H54 (cell line): Measurements from ENCODE around the gene FAM107B.

ENCODE experiments used
- DNase-seq: peaks from one replicate; pipeline ENCODE4 v3.0.0; 2011; ENCODE audit warnings: low spot score, mixed read lengths; ENCODE audit not compliant: insufficient read length
- FAIRE-seq: peaks from 3 replicates; lab custom pipeline; 2011; peaks lifted over from hg19 to GRCh38; lab: Jason Lieb, UNC
- POLR2A ChIP-seq: IDR thresholded peaks from 2 replicates; pipeline ENCODE4 v1.6.1; 2011; ENCODE audit warnings: low read depth, mild to moderate bottlenecking, low read length

FAM107B gene

DNA sequence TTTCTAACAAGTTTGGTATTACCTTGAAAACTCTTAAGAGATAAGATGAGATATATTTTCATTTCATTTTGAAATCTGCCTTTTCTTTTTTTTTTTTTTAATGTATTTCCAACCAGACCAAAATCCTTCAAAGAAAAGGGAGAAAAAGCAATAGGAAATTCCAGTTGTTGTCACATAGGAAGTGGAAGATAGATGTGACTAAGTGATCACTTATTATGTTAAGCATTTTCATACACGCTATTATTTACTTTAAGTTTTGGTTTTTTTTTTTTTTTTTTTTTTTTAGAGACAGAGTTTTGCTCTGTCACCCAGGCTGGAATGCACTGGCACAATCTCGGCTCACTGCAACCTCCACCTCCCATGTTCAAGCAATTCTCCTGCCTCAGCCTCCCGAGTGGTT lies 246.8 kb downstream of the FAM107B start:
- no peak for DNase-seq
- TF ChIP-seq POLR2A, result no peak
- FAIRE-seq, result no peak

DNA sequence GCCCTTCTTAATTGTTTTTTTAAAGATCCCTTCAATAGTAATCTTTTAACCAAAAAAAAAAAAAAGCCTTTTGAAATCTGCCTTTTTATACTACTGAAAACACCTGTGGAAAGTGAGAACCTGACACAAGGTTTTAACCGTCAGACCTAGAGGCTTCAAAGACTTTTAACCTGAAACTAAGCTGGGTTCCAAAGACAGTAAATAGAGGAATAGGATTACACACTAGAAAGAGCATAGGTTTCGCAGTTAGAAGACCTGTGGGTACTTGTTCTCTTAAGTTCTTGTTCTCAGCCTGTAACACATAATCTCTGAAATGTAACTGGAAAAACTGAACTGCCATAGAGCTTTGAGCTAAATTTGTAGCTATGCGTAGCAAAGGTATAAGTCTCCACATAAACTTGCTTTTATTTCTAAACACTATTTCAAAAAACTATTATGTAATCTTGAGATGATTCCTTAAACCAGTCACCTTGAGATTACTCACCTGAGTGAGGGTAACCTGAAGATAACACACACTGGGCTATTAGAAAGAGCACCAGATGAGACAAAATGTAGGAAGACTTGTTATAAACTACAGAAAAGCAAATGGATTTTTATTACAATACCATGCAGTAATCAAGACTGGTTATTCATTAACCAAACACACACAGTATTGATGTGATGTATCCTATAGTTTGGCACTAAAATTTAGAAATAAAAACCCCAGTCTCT lies 247.4 kb downstream of the FAM107B start:
- no peak for TF ChIP-seq POLR2A
- FAIRE-seq, result no peak

DNA sequence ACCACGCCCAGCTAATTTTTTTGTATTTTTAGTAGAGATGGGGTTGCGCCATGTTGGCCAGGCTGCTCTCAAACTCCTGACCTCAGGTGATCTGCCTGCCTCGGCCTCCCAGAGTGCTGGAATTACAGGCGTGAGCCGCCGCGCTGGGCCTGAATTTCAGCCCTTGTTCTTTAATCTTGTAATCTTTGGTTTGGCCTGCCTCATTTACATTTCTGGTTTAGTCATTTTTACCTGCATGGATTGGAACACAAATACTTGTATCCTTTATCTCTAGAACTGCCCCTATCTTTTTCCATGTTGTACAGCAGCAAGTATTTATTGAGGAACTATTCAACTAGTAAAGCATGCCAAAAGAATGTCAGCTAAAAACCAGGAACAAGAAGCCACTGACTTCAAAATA lies 248.4 kb downstream of the FAM107B start:
- FAIRE-seq (no peak), DNase-seq (no peak)
- no peak for TF ChIP-seq POLR2A

More for the DNA sequence above, 247.4 kb downstream of the FAM107B start:
- DNase-seq, result no peak

DNA sequence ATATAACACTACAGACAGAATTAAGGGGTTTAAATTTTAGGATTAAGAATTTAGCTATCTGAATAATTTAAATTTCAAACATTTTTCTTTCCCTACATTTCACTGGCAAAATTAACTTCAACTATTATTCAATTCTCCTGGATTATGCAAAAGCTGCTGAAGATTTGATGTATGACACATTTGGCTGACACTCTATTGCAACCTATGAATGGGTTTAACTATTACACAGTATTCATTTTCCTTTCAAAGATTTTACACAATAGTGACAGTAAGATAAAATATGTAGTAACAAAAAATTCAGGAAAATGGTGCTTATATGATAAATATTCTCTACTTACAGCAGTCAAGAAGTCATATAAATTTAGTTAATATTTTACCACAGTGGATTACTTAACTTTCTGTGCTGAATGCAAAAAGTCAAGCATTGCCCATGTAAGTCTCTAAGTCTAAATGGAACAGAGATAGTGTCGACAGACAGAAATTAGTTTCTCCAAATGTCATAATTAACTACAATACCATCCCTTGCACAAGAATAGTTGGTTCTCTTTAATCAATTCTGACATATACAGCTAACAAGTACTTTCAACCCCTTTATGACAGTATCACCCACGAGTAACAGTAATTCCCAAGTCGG lies 249.9 kb downstream of the FAM107B start:
- FAIRE-seq (no peak), DNase-seq (no peak)
- no peak for TF ChIP-seq POLR2A

DNA sequence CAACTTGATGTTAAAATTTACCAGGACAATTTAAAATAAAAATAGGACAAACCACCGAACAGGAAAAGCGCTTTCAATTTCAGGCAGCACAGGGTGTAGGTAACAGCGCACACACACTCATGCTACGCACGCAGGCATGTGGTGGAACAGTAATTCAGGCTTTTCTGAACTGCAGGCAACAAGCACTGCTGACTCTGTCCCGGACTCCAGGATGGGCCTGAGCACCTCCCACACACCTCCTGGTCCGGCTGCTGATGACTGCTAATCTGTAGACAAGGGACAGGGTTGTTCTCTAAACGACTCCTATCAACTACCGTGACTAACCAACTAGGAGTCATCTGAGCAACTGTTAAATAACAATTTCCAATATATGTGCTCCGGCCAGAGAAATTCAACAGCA lies 251.4 kb downstream of the FAM107B start:
- no peak for FAIRE-seq
- DNase-seq, result no peak
- TF ChIP-seq POLR2A, result no peak

DNA sequence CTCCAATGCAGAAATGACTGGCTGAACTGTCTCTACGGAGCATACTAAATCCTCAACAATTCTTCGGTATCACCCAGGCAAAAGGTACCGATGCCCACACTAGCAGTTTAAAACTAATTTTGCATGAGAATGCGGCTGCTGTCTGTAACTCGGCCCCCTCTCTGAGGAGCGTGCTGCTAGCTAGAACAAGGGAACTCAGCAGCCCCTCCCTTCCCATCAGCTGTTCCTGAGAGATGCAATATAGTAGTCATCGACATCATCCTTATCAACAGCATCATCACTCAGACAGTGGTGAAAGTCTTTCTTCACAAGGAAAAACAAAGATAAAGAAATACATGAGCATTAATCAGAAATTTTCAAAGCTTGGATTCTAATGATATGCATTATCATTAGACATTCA lies 254.9 kb downstream of the FAM107B start:
- no peak for TF ChIP-seq POLR2A
- no peak for FAIRE-seq
- no peak for DNase-seq

DNA sequence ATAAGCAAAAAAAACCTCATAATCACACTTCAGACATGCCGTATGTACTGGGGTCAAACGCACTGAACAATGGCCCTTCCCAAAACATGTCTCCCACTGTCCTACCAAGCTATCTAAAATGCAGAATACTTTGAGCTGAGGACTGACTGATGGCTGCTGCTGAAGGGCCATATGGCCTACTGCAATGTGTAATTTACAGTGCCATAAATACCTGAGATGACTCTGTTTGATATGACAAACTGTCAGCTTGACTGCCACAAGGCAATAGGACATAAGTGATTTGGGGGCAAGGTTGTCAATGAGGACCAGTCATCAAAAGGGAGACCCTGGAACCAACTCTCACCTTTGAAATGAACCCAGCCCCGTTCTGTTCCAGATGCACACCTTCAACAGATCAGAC lies 256.5 kb downstream of the FAM107B start:
- no peak for TF ChIP-seq POLR2A
- FAIRE-seq, result no peak
- DNase-seq, result no peak

DNA sequence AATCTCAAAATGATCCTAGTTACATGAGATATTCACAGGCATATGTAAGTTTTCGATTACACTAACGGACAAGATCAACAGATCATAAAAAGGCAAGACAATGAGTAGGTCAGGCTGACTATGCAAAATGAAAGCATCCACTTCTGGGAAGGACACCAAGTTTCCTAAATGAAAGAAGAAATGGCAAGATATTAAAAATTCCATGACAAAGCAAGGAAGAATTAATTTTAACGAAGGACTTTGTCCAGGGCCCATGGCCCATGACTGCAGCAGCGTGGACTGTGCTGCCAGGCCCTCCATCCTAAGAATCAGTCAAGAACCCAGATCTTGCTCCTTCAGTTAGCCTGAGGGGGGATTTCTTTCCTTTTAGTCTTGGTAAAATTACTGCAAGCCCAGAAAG lies 261.6 kb downstream of the FAM107B start:
- no peak for TF ChIP-seq POLR2A
- FAIRE-seq (no peak), DNase-seq (no peak)

DNA sequence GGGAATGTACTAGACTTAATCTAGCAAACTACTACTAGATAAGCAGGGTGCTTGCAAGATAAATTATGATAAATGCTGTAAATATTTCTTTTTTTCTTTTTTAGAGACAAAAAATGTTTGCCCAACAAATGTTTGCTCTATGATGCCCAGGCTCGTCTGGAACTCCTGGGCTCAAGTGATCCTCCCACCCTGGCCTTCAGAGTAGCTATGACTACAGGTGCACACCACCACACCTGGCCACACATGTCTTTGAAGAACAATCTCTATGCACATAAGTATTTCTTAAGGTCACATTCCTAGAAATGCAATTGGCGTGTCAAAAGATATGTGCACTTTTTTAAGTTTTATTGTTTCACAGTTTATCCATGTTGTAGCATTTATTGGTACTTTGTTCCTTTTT lies 264.4 kb downstream of the FAM107B start:
- DNase-seq (no peak), FAIRE-seq (no peak)
- TF ChIP-seq POLR2A, result no peak

DNA sequence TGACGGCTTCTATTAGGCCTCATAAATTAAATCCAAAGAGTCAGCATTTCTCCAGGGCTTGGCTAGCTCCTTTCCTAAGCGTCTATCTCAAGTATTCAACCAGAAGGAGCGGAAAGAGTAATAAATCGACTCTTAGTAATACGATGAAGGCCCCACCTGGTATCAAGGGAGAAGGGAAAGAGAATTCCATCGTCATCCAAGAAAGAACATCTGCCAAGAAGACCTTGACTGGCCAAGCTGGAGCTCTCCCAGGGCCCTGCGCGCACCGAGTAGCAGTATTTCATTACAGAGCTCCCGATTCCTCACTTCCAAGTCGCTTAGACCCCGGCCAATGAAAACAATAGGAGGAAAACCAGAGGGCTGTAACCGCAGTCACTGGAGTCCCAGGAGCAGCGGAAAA lies 266.0 kb downstream of the FAM107B start:
- TF ChIP-seq POLR2A, result no peak
- FAIRE-seq, result no peak
- no peak for DNase-seq

DNA sequence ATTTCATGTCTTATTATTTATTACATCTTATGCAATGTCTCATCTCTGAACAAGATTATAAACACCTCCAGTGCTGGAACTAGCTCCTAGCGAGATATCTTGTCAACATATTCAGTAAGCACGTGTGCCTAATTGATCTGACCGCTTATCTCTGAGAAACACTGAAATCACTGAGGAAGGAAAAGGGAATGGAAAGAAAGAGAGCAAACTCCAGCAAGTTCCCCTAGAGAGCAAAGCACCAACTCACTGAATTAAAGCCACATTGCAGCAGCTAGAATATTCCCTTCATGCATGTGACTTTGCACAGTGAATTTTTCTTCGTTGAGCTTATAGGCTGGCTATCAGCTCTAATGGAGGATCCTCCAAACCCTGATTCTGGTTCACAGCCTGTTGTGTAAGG lies 266.9 kb downstream of the FAM107B start:
- no peak for FAIRE-seq
- DNase-seq, result no peak
- TF ChIP-seq POLR2A, result no peak

DNA sequence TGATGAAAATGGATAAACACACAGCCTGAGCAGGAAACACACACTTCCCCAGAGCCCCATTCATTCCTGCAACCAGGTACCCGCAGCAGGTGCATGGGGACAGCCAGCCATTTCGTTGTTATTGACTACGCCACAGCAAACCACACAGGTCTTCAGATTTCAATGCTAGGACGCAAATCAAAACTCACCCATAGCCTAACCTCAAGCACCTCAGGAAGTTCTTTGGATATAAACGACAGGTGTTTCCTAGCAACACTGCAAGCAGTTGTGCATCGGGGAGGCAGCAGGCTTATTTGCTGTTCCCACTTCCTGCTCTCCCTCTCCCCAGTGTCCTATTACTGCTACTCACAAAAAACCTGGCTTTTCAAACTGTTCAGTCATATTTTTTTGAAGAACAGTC lies 267.5 kb downstream of the FAM107B start:
- TF ChIP-seq POLR2A, result no peak
- FAIRE-seq, result no peak
- no peak for DNase-seq

DNA sequence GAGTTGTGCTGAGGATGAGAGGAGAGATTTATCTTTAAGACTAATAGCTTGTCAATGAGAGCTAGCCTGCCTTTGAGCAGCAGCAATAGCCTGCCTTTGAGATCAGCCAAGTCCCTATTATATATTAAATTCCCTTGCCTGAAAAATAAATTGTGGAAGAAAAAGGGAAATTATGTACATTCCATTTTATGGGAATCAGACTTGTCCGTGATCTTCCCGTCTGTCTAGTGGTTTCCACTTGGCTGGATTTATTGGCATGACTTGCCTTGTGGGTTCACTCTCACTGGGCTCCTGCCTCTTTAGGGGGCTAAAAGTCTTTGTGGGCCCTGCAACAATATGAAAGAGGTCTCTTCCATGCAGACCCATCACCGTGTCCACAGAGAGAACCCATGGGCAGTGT lies 272.3 kb downstream of the FAM107B start:
- TF ChIP-seq POLR2A, result no peak
- DNase-seq (no peak), FAIRE-seq (no peak)

DNA sequence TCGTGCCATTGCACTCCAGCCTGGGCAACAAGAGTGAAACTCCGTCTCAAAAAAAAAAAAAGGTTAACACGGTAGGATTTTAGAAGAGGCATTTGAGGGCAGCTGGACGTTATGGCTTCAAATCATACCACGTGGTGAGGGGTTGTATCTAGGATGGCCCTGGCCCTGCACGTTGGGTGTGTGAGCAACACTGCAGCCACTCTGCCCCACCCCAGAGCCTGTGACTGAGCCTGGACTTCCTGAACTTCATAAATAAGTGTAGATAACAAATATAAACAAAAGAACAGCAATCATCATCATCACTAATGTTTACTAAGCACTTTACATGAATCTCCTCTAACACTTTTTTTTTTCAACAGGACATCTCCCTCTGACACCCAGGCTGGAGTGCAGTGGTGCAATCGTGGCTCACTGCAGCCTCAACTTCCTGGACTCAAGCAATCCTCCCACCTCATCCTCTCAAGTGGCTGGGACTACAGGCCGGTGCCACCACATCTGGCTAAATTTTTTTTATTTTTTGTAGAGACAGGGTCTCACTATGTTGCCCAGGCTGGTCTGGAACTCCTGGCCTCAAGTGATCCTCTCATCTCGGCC lies 274.4 kb downstream of the FAM107B start:
- DNase-seq (no peak), FAIRE-seq (no peak)
- TF ChIP-seq POLR2A, result no peak

DNA sequence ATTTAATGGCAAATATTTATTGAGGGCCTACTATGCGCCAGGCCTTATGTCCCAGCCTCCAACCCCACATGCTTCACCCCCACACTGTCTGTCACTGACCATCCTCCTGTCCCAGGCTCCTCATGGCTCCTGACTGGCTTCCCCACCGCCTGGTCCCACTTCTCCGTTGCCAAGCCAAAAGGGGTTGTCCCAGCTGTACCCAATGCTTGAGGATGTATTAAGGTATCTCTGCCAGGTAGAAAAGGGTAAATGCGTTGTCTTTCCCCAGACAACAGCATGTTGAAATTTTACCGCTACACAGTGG lies 275.1 kb downstream of the FAM107B start:
- no peak for TF ChIP-seq POLR2A
- no peak for DNase-seq
- no peak for FAIRE-seq
